ENCODE results near the gene ABCG8. TPM values are rescaled to one million over a fixed set of nuclear protein-coding genes. Genes with fewer than 3 reads are reported as not detected.

The ABCG8 gene
- total RNA-seq, 1 donor from 2014 or later: not detected

DNA sequence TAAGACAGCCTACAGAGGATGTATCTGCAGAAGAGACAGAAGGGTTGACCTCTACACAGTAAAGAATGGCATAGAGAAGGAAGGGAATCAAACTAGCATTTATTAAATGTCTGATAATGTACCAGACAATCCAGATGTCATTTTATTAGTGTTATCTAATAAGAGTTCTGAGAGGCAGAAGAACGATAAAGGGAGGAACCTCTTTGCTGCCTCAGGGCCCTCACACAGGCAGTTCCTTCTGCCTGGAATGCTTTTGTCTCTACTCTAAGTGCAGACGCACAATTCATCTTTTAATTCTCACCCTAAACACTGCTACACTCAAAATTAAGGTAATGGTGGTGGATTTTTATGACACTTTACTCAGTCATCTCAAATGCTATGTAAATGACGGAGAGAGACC, 92.5 kb downstream of the ABCG8 start:
- H3K27ac Mint-ChIP-seq: no peak overlapping the region
- intact Hi-C loops (cut with micrococcal nuclease): no loop called here
- H3K9me3 Mint-ChIP-seq: no peaks in the 10 kb centered on the region
- H3K36me3 Mint-ChIP-seq (ENCODE audit: low read depth): peaks cover 58% of the 10 kb centered on the region
- TF ChIP-seq, protein P1, sequence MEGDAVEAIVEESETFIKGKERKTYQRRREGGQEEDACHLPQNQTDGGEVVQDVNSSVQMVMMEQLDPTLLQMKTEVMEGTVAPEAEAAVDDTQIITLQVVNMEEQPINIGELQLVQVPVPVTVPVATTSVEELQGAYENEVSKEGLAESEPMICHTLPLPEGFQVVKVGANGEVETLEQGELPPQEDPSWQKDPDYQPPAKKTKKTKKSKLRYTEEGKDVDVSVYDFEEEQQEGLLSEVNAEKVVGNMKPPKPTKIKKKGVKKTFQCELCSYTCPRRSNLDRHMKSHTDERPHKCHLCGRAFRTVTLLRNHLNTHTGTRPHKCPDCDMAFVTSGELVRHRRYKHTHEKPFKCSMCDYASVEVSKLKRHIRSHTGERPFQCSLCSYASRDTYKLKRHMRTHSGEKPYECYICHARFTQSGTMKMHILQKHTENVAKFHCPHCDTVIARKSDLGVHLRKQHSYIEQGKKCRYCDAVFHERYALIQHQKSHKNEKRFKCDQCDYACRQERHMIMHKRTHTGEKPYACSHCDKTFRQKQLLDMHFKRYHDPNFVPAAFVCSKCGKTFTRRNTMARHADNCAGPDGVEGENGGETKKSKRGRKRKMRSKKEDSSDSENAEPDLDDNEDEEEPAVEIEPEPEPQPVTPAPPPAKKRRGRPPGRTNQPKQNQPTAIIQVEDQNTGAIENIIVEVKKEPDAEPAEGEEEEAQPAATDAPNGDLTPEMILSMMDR (IDR thresholded peaks at IDR 0.05): no peak
- H3K4me1 Mint-ChIP-seq: peaks cover 2% of the 10 kb centered on the region
- H3K27me3 Mint-ChIP-seq: no peaks in the 10 kb centered on the region
- ATAC-seq (ENCODE audit: low read depth) (no peak), DNase-seq (no peak)
- no peak overlapping the region for H3K4me3 Mint-ChIP-seq
- ChIA-PET CTCF (no interaction called here), POLR2A (interaction anchor here (0.5 kb wide), 1 partner anchor 96 kb away, joined by 3 read pairs; no protein-coding TSS in a partner anchor)

Other genes starting within 250 kb of the ABCG8 start
- gene THADA, start 242.9 kb upstream of the ABCG8 start, total RNA-seq: 43.2 and 51.4 TPM in 2 replicates
- gene PLEKHH2, start 201.7 kb upstream of the ABCG8 start, total RNA-seq: 0.07 and 0.11 TPM in 2 replicates
- gene C1GALT1C1L, start 162.5 kb upstream of the ABCG8 start, total RNA-seq: 0.17 TPM in 1 of 2 replicates, not detected in the other
- gene DYNC2LI1, start 64.9 kb upstream of the ABCG8 start, total RNA-seq: 8.9 and 10.4 TPM in 2 replicates
- gene ABCG5, start 132 bp upstream of the ABCG8 start, total RNA-seq: not detected in 2 replicates
- gene LRPPRC, start 157.0 kb downstream of the ABCG8 start, total RNA-seq: 114 and 120 TPM in 2 replicates

Data from activated B cell treated with CpG ODN at 0.5 μM for 24 hours (primary cell).